Measurements from ENCODE around the gene PDHA2. TPM values are rescaled to one million over a fixed set of nuclear protein-coding genes. Genes with fewer than 3 reads are reported as not detected.
"Not testable (repeated sequence)": the region's sequence is repeated elsewhere in the genome, so short reads cannot be mapped to it uniquely, and the experiment has no call there.

PDHA2 gene
- polyA plus RNA-seq, 3 donors: not detected

GRCh38 chr4:95857761-95858160 lies 17.9 kb downstream of the PDHA2 start:
- Mint-ChIP-seq H3K9me3 (peaks cover 0 to 7% (median 3%) of the 10 kb centered on the region in 7 donors), H3K36me3 (no peaks in the 10 kb centered on the region), H3K4me1 (no peaks in the 10 kb centered on the region), H3K27ac (no peak overlapping the region), H3K4me3 (no peak overlapping the region), H3K27me3 (ENCODE audit: low read depth in 3 of 3) (no peaks in the 10 kb centered on the region)
- H3K27me3 ChIP-seq (ENCODE audit: control insufficient read depth in 2 of 2, insufficient read depth in 2 of 2, low read length in 2 of 2): no peaks in the 10 kb centered on the region
- no peak overlapping the region for H3K27ac ChIP-seq (ENCODE audit: low read depth in 1 of 2, low read length in 2 of 2)
- H3K79me2 ChIP-seq (ENCODE audit: insufficient read depth, low read length): no peaks in the 10 kb centered on the region
- no peak for TF ChIP-seq CTCF (IDR thresholded peaks at IDR 0.05)
- no peak overlapping the region for H3K4me3 ChIP-seq (replicated peaks in 1 of 3; ENCODE audit: low read depth in 2 of 3, low read length in 3 of 3)
- no peaks in the 10 kb centered on the region for H3K36me3 ChIP-seq (replicated peaks in 1 of 2; ENCODE audit: control insufficient read depth in 1 of 2, insufficient read depth in 2 of 2, low read length in 2 of 2)
- no peak for DNase-seq
- peaks cover 0 to 3% of the 10 kb centered on the region in 2 donors for H3K9me3 ChIP-seq (replicated peaks in 1 of 2; ENCODE audit: control insufficient read depth in 1 of 2, insufficient read depth in 1 of 2, low read length in 2 of 2)
- no CpG with 5 or more reads among the region's 1 CpG for WGBS (ENCODE audit: insufficient coverage)
- intact Hi-C loops (cut with micrococcal nuclease): no loop called here
- H3K4me2 ChIP-seq (replicated peaks; ENCODE audit: extremely low read depth, low read length, poor library complexity, severe bottlenecking): no peak overlapping the region
- H4K20me1 ChIP-seq (ENCODE audit: insufficient read depth, low read length): no peaks in the 10 kb centered on the region
- no peaks in the 10 kb centered on the region for H3K4me1 ChIP-seq (ENCODE audit: control insufficient read depth in 1 of 2, insufficient read depth in 2 of 2, low read length in 2 of 2)
- no peak overlapping the region for H3K9ac ChIP-seq (ENCODE audit: insufficient read depth, low read length, poor library complexity, severe bottlenecking)
- no peak overlapping the region for H2AFZ ChIP-seq (ENCODE audit: insufficient read depth, low read depth, low read length, poor library complexity, severe bottlenecking)

- peaks cover 0 to 4% of the 10 kb centered on the region in 2 donors for H3K9me3 ChIP-seq (replicated peaks in 1 of 2; ENCODE audit: control insufficient read depth in 1 of 2, insufficient read depth in 1 of 2, low read length in 2 of 2)
- Mint-ChIP-seq H3K27ac (no peak overlapping the region), H3K36me3 (no peaks in the 10 kb centered on the region), H3K4me3 (no peak overlapping the region), H3K9me3 (peaks cover 2 to 16% (median 8%) of the 10 kb centered on the region in 7 donors), H3K27me3 (ENCODE audit: low read depth in 3 of 3) (no peaks in the 10 kb centered on the region), H3K4me1 (no peaks in the 10 kb centered on the region)
- H3K9ac ChIP-seq (ENCODE audit: insufficient read depth, low read length, poor library complexity, severe bottlenecking): no peak overlapping the region
- H3K4me1 ChIP-seq (ENCODE audit: control insufficient read depth in 1 of 2, insufficient read depth in 2 of 2, low read length in 2 of 2): no peaks in the 10 kb centered on the region
- DNase-seq: no peak
- no peaks in the 10 kb centered on the region for H4K20me1 ChIP-seq (ENCODE audit: insufficient read depth, low read length)
- no peaks in the 10 kb centered on the region for H3K27me3 ChIP-seq (ENCODE audit: control insufficient read depth in 2 of 2, insufficient read depth in 2 of 2, low read length in 2 of 2)
- no peak overlapping the region for H3K4me3 ChIP-seq (replicated peaks in 1 of 3; ENCODE audit: low read depth in 2 of 3, low read length in 3 of 3)
- no peak for TF ChIP-seq CTCF (IDR thresholded peaks at IDR 0.05)
- H3K27ac ChIP-seq (ENCODE audit: low read depth in 1 of 2, low read length in 2 of 2): no peak overlapping the region
- H2AFZ ChIP-seq (ENCODE audit: insufficient read depth, low read depth, low read length, poor library complexity, severe bottlenecking): no peak overlapping the region
- intact Hi-C loops (cut with micrococcal nuclease): no loop called here
- H3K79me2 ChIP-seq (ENCODE audit: insufficient read depth, low read length): no peaks in the 10 kb centered on the region
- no peaks in the 10 kb centered on the region for H3K36me3 ChIP-seq (replicated peaks in 1 of 2; ENCODE audit: control insufficient read depth in 1 of 2, insufficient read depth in 2 of 2, low read length in 2 of 2)
- H3K4me2 ChIP-seq (replicated peaks; ENCODE audit: extremely low read depth, low read length, poor library complexity, severe bottlenecking): no peak overlapping the region
Observed at GRCh38 chr4:95867919-95868318, 28.0 kb downstream of the PDHA2 start.

- no CpG with 5 or more reads among the region's 1 CpG for WGBS (ENCODE audit: insufficient coverage)
Observed at GRCh38 chr4:95869414-95869813, 29.5 kb downstream of the PDHA2 start.

More at GRCh38 chr4:95869414-95869813, 29.5 kb downstream of the PDHA2 start:
- H3K27ac Mint-ChIP-seq; H3K4me2 ChIP-seq (replicated peaks; ENCODE audit: extremely low read depth, low read length, poor library complexity, severe bottlenecking); H3K79me2 ChIP-seq (ENCODE audit: insufficient read depth, low read length); H3K36me3 Mint-ChIP-seq; H3K27me3 Mint-ChIP-seq (ENCODE audit: low read depth in 3 of 3); intact Hi-C loops (cut with micrococcal nuclease); H3K4me3 ChIP-seq (replicated peaks in 1 of 3; ENCODE audit: low read depth in 2 of 3, low read length in 3 of 3); H3K9me3 ChIP-seq (replicated peaks in 1 of 2; ENCODE audit: control insufficient read depth in 1 of 2, insufficient read depth in 1 of 2, low read length in 2 of 2); H3K36me3 ChIP-seq (replicated peaks in 1 of 2; ENCODE audit: control insufficient read depth in 1 of 2, insufficient read depth in 2 of 2, low read length in 2 of 2); H3K27me3 ChIP-seq (ENCODE audit: control insufficient read depth in 2 of 2, insufficient read depth in 2 of 2, low read length in 2 of 2); H4K20me1 ChIP-seq (ENCODE audit: insufficient read depth, low read length); H3K27ac ChIP-seq (ENCODE audit: low read depth in 1 of 2, low read length in 2 of 2); H3K4me1 Mint-ChIP-seq; H3K4me1 ChIP-seq (ENCODE audit: control insufficient read depth in 1 of 2, insufficient read depth in 2 of 2, low read length in 2 of 2); H3K4me3 Mint-ChIP-seq; H3K9ac ChIP-seq (ENCODE audit: insufficient read depth, low read length, poor library complexity, severe bottlenecking); H2AFZ ChIP-seq (ENCODE audit: insufficient read depth, low read depth, low read length, poor library complexity, severe bottlenecking); DNase-seq: not testable (repeated sequence)
- peaks cover 2 to 16% (median 7%) of the 10 kb centered on the region in 7 donors for H3K9me3 Mint-ChIP-seq

Data from CD14-positive monocyte (primary cell).